ELF-1 (cell line): Measurements from ENCODE around the gene TTC7B.

ENCODE experiments used
- DNase-seq: peaks from one replicate; pipeline ENCODE4 v3.0.0-alpha.2; 2016; ENCODE audit warnings: low read depth, low spot score

The TTC7B gene

GRCh38 chr14:90676356-90676755, 139.9 kb downstream of the TTC7B start:
- DNase-seq = no peak

GRCh38 chr14:90675399-90675798, 140.8 kb downstream of the TTC7B start:
- DNase-seq = no peak

GRCh38 chr14:90674716-90675115, 141.5 kb downstream of the TTC7B start:
- no peak for DNase-seq

- DNase-seq = no peak
Observed at GRCh38 chr14:90674043-90674670, 142.1 kb downstream of the TTC7B start.

GRCh38 chr14:90671382-90672234, 144.6 kb downstream of the TTC7B start:
- DNase-seq = no peak

- DNase-seq = no peak
Observed at GRCh38 chr14:90669731-90670130, 146.5 kb downstream of the TTC7B start.

GRCh38 chr14:90666571-90666970, 149.7 kb downstream of the TTC7B start:
- no peak for DNase-seq

- no peak for DNase-seq
Observed at GRCh38 chr14:90665321-90666000, 150.8 kb downstream of the TTC7B start.

GRCh38 chr14:90664911-90665310, 151.3 kb downstream of the TTC7B start:
- no peak for DNase-seq

- no peak for DNase-seq
Observed at GRCh38 chr14:90663680-90664079, 152.6 kb downstream of the TTC7B start.

- DNase-seq = no peak
Observed at GRCh38 chr14:90663140-90663539, 153.1 kb downstream of the TTC7B start.

GRCh38 chr14:90661866-90662265, 154.4 kb downstream of the TTC7B start:
- peak; percentile 20 for DNase-seq

GRCh38 chr14:90660865-90661570, 155.2 kb downstream of the TTC7B start:
- no peak for DNase-seq

- no peak for DNase-seq
Observed at GRCh38 chr14:90659156-90659555, 157.1 kb downstream of the TTC7B start.

GRCh38 chr14:90658541-90658967, 157.7 kb downstream of the TTC7B start:
- peak; percentile 89 for DNase-seq

GRCh38 chr14:90656973-90657372, 159.3 kb downstream of the TTC7B start:
- DNase-seq = no peak

GRCh38 chr14:90655829-90656228, 160.4 kb downstream of the TTC7B start:
- DNase-seq = no peak

GRCh38 chr14:90654831-90655276, 161.4 kb downstream of the TTC7B start:
- DNase-seq = no peak

- DNase-seq = no peak
Observed at GRCh38 chr14:90652626-90653025, 163.6 kb downstream of the TTC7B start.

- no peak for DNase-seq
Observed at GRCh38 chr14:90651976-90652560, 164.2 kb downstream of the TTC7B start.

GRCh38 chr14:90651271-90651804, 164.9 kb downstream of the TTC7B start:
- no peak for DNase-seq
